ENCODE results near the gene THOC1.
"Not testable (repeated sequence)": the region's sequence is repeated elsewhere in the genome, so short reads cannot be mapped to it uniquely, and the experiment has no call there.

Gene THOC1

DNA sequence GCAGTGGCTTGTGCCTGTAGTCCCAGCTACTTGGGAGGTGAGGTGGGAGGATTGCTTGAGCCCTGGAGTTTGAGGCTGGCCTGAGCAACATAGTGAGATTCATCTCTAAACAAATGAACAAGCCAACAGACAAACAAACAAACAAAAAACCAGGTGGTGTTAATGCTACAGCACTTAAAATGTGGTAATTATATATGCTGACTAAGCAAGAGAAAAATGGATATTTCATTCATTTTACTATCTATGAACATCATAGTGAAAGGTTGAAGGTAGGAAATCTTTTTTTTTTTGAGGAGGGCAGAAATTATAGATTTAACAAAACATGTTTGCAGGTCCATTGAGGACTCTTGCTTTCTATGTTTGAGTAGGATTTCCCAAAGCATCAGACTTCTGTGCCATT is 42.2 kb upstream of the THOC1 start:
- H3K9me3 ChIP-seq (ENCODE audit: severe bottlenecking): no peaks in the 10 kb centered on the region
- H3K27ac ChIP-seq: no peak overlapping the region
- H3K27me3 ChIP-seq (ENCODE audit: insufficient read depth, low read depth, severe bottlenecking): no peaks in the 10 kb centered on the region
- TF ChIP-seq, protein P1, sequence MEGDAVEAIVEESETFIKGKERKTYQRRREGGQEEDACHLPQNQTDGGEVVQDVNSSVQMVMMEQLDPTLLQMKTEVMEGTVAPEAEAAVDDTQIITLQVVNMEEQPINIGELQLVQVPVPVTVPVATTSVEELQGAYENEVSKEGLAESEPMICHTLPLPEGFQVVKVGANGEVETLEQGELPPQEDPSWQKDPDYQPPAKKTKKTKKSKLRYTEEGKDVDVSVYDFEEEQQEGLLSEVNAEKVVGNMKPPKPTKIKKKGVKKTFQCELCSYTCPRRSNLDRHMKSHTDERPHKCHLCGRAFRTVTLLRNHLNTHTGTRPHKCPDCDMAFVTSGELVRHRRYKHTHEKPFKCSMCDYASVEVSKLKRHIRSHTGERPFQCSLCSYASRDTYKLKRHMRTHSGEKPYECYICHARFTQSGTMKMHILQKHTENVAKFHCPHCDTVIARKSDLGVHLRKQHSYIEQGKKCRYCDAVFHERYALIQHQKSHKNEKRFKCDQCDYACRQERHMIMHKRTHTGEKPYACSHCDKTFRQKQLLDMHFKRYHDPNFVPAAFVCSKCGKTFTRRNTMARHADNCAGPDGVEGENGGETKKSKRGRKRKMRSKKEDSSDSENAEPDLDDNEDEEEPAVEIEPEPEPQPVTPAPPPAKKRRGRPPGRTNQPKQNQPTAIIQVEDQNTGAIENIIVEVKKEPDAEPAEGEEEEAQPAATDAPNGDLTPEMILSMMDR (IDR thresholded peaks at IDR 0.05; ENCODE audit: low read depth, low read length): no peak
- no peak for DNase-seq
- H3K36me3 ChIP-seq: no peaks in the 10 kb centered on the region
- no peak overlapping the region for H3K4me3 ChIP-seq (ENCODE audit: low read depth, low read length)

DNA sequence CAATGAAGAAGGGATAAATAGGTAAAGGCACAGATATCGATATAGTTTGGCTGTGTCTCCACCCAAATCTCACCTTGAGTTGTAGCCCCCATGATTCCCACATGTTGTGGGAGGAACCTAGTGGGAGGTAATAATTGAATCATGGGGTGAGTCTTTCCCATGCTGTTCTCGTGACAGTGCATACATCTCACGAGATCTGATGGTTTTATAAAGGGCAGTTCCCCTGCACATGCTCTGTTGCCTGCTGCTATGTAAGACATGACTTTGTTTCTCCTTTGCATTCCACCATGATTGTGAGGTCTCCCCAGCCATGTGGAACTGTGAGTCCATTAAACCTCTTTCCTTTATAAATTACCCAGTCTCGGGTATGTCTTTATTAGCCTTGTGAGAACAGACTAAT is 40.2 kb upstream of the THOC1 start:
- H3K9me3 ChIP-seq (ENCODE audit: severe bottlenecking); H3K27me3 ChIP-seq (ENCODE audit: insufficient read depth, low read depth, severe bottlenecking); H3K27ac ChIP-seq; H3K4me3 ChIP-seq (ENCODE audit: low read depth, low read length); DNase-seq; H3K36me3 ChIP-seq: not testable (repeated sequence)

GRCh38 chr18:306608-307255 is 38.9 kb upstream of the THOC1 start:
- no peak overlapping the region for H3K27ac ChIP-seq
- H3K9me3 ChIP-seq (ENCODE audit: severe bottlenecking): no peaks in the 10 kb centered on the region
- no peak overlapping the region for H3K4me3 ChIP-seq (ENCODE audit: low read depth, low read length)
- TF ChIP-seq, protein P1 (IDR thresholded peaks at IDR 0.05; ENCODE audit: low read depth, low read length): no peak
- DNase-seq: no peak
- no peaks in the 10 kb centered on the region for H3K27me3 ChIP-seq (ENCODE audit: insufficient read depth, low read depth, severe bottlenecking)
- H3K36me3 ChIP-seq: no peaks in the 10 kb centered on the region

DNA sequence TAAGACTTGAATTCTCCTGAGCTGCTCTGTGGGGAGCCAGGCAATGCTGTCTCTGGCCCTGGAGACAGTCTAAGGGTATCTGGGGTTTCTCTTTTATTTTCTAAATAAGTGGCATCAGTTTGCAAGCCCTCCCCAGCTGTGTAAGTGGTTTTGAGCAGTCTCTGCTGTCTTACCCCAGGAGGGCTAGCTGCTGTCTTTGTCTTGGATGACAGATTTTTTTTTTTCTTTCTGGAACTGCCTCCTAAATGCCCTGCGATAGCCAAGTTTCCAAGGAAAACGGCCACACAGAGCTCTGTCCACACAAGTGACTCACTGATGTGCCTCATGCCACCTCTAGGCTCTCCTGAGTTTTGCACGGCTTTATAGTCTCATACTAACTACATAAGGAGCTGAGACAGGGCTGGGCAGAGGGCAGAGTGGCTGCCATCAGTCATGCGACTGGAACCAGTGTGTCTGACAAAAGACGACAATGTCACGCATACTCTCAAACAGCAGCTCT is 37.2 kb upstream of the THOC1 start:
- Histone ChIP-seq H3K4me3 (ENCODE audit: low read depth, low read length) (no peak overlapping the region), H3K27ac (no peak overlapping the region), H3K27me3 (ENCODE audit: insufficient read depth, low read depth, severe bottlenecking) (no peaks in the 10 kb centered on the region), H3K9me3 (ENCODE audit: severe bottlenecking) (no peaks in the 10 kb centered on the region), H3K36me3 (no peaks in the 10 kb centered on the region)
- TF ChIP-seq, protein P1 (IDR thresholded peaks at IDR 0.05; ENCODE audit: low read depth, low read length): no peak
- DNase-seq: no peak

DNA sequence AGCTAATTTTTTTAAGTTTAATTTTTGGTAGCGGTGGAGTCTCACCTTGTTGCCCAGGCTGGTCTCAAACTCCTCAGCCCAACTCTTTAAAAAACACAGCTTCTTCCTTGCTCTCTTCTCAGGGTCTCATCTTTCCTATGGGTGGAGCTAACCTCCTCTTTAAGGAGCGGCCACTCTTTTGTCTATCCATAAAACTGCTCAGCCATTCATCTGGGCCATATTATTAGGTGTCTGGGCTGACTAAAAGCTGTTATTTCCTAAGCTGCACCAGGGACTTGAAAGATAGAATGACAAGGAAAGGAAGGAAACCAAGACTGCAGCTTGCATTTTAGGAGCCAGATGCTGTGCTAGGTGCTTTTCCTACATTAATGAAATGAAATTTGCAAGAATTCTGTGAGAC is 35.8 kb upstream of the THOC1 start:
- H3K9me3 ChIP-seq (ENCODE audit: severe bottlenecking): no peaks in the 10 kb centered on the region
- no peak for DNase-seq
- no peaks in the 10 kb centered on the region for H3K36me3 ChIP-seq
- TF ChIP-seq, protein P1 (IDR thresholded peaks at IDR 0.05; ENCODE audit: low read depth, low read length): no peak
- no peak overlapping the region for H3K27ac ChIP-seq
- no peak overlapping the region for H3K4me3 ChIP-seq (ENCODE audit: low read depth, low read length)
- H3K27me3 ChIP-seq (ENCODE audit: insufficient read depth, low read depth, severe bottlenecking): no peaks in the 10 kb centered on the region

DNA sequence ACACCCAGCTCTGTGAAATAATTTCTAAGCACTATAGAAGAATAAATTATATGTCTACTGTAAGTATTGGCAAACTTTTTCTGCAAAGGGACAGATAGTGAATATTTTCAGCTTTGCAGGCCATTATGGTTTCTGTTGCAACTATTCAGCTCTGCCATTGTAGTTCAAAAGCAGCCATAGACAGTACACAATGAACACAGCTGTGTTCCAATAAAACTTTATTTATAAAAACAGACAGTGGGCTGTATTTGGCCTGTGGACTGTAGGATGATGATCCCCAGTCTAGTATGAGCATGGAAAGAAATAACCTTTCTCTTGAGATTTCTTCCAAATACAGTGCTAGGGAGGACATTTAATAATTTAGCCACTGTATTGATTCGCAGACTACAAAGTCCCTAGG is 35.2 kb upstream of the THOC1 start:
- TF ChIP-seq, protein P1 (IDR thresholded peaks at IDR 0.05; ENCODE audit: low read depth, low read length): no peak
- Histone ChIP-seq H3K4me3 (ENCODE audit: low read depth, low read length) (no peak overlapping the region), H3K27me3 (ENCODE audit: insufficient read depth, low read depth, severe bottlenecking) (no peaks in the 10 kb centered on the region), H3K9me3 (ENCODE audit: severe bottlenecking) (no peaks in the 10 kb centered on the region), H3K36me3 (no peaks in the 10 kb centered on the region), H3K27ac (no peak overlapping the region)
- DNase-seq: no peak

All from WERI-Rb-1 (cell line).